Activated CD8-positive, alpha-beta memory T cell treated with anti-CD3 and anti-CD28 coated beads for 36 hours (primary cell): ENCODE data around the gene JMJD1C. TPM values are rescaled to one million over a fixed set of nuclear protein-coding genes. Genes with fewer than 3 reads are reported as not detected.
"Not testable (repeated sequence)": the region's sequence is repeated elsewhere in the genome, so short reads cannot be mapped to it uniquely, and the experiment has no call there.

Experiments
- CTCF ChIA-PET: fragments of 350-600 bp; sonication (Branson Sonifier 250); formaldehyde crosslinking; loops from one replicate; lab custom pipeline; 2021; ENCODE audit warnings: antibody characterized with exemption; lab: Charles Lee
- POLR2A ChIA-PET: fragments of 350-600 bp; sonication (Branson Sonifier 250); formaldehyde crosslinking; loops from one replicate; lab custom pipeline; 2021; ENCODE audit warnings: antibody characterized with exemption; lab: Charles Lee
- total RNA-seq, 2 experiments: library from RNA; stranded (reverse); gene quantifications; one replicate each; pipeline ENCODE4 v1.2.3, GENCODE V29; 2021

JMJD1C gene
- total RNA-seq, 2 experiments from 2014 or later, result 41.1 to 43.2 TPM

- ChIA-PET POLR2A (interaction anchor here (1.2 kb wide), 1 partner anchor 44 kb away, joined by 3 read pairs; no protein-coding TSS in a partner anchor), CTCF (no interaction called here)
Measured at GRCh38 chr10:63255316-63255715, 210.5 kb downstream of the JMJD1C start.

- CTCF ChIA-PET, result no interaction called here
- POLR2A ChIA-PET, result interaction anchor here (0.6 kb wide), 1 partner anchor 27 kb away, joined by 4 read pairs; no protein-coding TSS in a partner anchor
Measured at GRCh38 chr10:63253040-63253439, 212.7 kb downstream of the JMJD1C start.

- ChIA-PET CTCF (no interaction called here), POLR2A (no interaction called here)
Measured at GRCh38 chr10:63252095-63252762, 213.5 kb downstream of the JMJD1C start.

- CTCF ChIA-PET, result no interaction called here
- POLR2A ChIA-PET, result no interaction called here
Measured at GRCh38 chr10:63250032-63250431, 215.7 kb downstream of the JMJD1C start.

GRCh38 chr10:63247771-63248170 lies 218.0 kb downstream of the JMJD1C start:
- CTCF ChIA-PET, result interaction anchor here (0.7 to 0.8 kb wide), 2 partner anchors 46 to 445 kb away, joined by 3 read pairs; no protein-coding TSS in a partner anchor
- POLR2A ChIA-PET, result no interaction called here

- CTCF ChIA-PET, result no interaction called here
- POLR2A ChIA-PET, result no interaction called here
Measured at GRCh38 chr10:63246356-63246755, 219.4 kb downstream of the JMJD1C start.

GRCh38 chr10:63241841-63242281 lies 223.9 kb downstream of the JMJD1C start:
- ChIA-PET POLR2A (no interaction called here), CTCF (no interaction called here)

- ChIA-PET POLR2A (no interaction called here), CTCF (no interaction called here)
Measured at GRCh38 chr10:63240807-63241206, 225.0 kb downstream of the JMJD1C start.

- ChIA-PET POLR2A (interaction anchor here (0.7 kb wide), 1 partner anchor 78 kb away, joined by 9 read pairs; no protein-coding TSS in a partner anchor), CTCF (no interaction called here)
Measured at GRCh38 chr10:63238501-63238900, 227.3 kb downstream of the JMJD1C start.

GRCh38 chr10:63237396-63237795 lies 228.4 kb downstream of the JMJD1C start:
- ChIA-PET CTCF (no interaction called here), POLR2A (no interaction called here)

GRCh38 chr10:63236113-63236935 lies 229.5 kb downstream of the JMJD1C start:
- ChIA-PET POLR2A (interaction anchor here (0.7 to 1.3 kb wide), 3 partner anchors 10 to 32 kb away, joined by 3 to 4 read pairs (median 3); no protein-coding TSS in a partner anchor), CTCF (no interaction called here)

- POLR2A ChIA-PET, result interaction anchor here (1.3 kb wide), 1 partner anchor 33 kb away, joined by 3 read pairs; no protein-coding TSS in a partner anchor
- CTCF ChIA-PET, result not testable (repeated sequence)
Measured at GRCh38 chr10:63235136-63235535, 230.6 kb downstream of the JMJD1C start.

GRCh38 chr10:63229161-63229560 lies 236.6 kb downstream of the JMJD1C start:
- CTCF ChIA-PET, result no interaction called here
- POLR2A ChIA-PET, result no interaction called here

GRCh38 chr10:63228237-63228636 lies 237.5 kb downstream of the JMJD1C start:
- POLR2A ChIA-PET, result no interaction called here
- CTCF ChIA-PET, result no interaction called here

- CTCF ChIA-PET, result interaction anchor here (0.6 kb wide), 1 partner anchor 68 kb away, joined by 3 read pairs; no protein-coding TSS in a partner anchor
Measured at GRCh38 chr10:63227207-63227895, 238.4 kb downstream of the JMJD1C start.

GRCh38 chr10:63224241-63224640 lies 241.5 kb downstream of the JMJD1C start:
- CTCF ChIA-PET, result no interaction called here
- POLR2A ChIA-PET, result interaction anchor here (0.5 to 1.5 kb wide), 2 partner anchors 45 to 409 kb away, joined by 4 to 8 read pairs; no protein-coding TSS in a partner anchor

More at GRCh38 chr10:63227207-63227895, 238.4 kb downstream of the JMJD1C start:
- POLR2A ChIA-PET, result no interaction called here

GRCh38 chr10:63221950-63222349 lies 243.8 kb downstream of the JMJD1C start:
- ChIA-PET CTCF (no interaction called here), POLR2A (no interaction called here)

GRCh38 chr10:63219749-63220148 lies 246.0 kb downstream of the JMJD1C start:
- ChIA-PET POLR2A (no interaction called here), CTCF (interaction anchor here (1.0 kb wide), 1 partner anchor 500 kb away, joined by 4 read pairs; no protein-coding TSS in a partner anchor)

GRCh38 chr10:63217120-63217605 lies 248.6 kb downstream of the JMJD1C start:
- CTCF ChIA-PET, result interaction anchor here (1.5 kb wide), 1 partner anchor 412 kb away, joined by 3 read pairs; no protein-coding TSS in a partner anchor
- POLR2A ChIA-PET, result no interaction called here
